ENCODE measurements around the gene TRIM38.
"Not testable (repeated sequence)": the region's sequence is repeated elsewhere in the genome, so short reads cannot be mapped to it uniquely, and the experiment has no call there.

The TRIM38 gene

GRCh38 chr6:25943887-25944286 is 18.7 kb upstream of the TRIM38 start:
- DNase-seq (ENCODE audit: low spot score), result no peak

- no peak for DNase-seq (ENCODE audit: low spot score)
Observed at GRCh38 chr6:25944688-25945574, 17.7 kb upstream of the TRIM38 start.

GRCh38 chr6:25945738-25946137 is 16.9 kb upstream of the TRIM38 start:
- DNase-seq (ENCODE audit: low spot score), result not testable (repeated sequence)

GRCh38 chr6:25946631-25947030 is 16.0 kb upstream of the TRIM38 start:
- no peak for DNase-seq (ENCODE audit: low spot score)

GRCh38 chr6:25947492-25947891 is 15.1 kb upstream of the TRIM38 start:
- DNase-seq (ENCODE audit: low spot score), result not testable (repeated sequence)

- no peak for DNase-seq (ENCODE audit: low spot score)
Observed at GRCh38 chr6:25949695-25950094, 12.9 kb upstream of the TRIM38 start.

GRCh38 chr6:25950297-25950696 is 12.3 kb upstream of the TRIM38 start:
- no peak for DNase-seq (ENCODE audit: low spot score)

GRCh38 chr6:25951296-25952032 is 11.1 kb upstream of the TRIM38 start:
- DNase-seq (ENCODE audit: low spot score), result no peak

- DNase-seq (ENCODE audit: low spot score), result no peak
Observed at GRCh38 chr6:25952535-25952934, 10.1 kb upstream of the TRIM38 start.

- no peak for DNase-seq (ENCODE audit: low spot score)
Observed at GRCh38 chr6:25953733-25954132, 8.9 kb upstream of the TRIM38 start.

GRCh38 chr6:25954756-25955155 is 7.8 kb upstream of the TRIM38 start:
- no peak for DNase-seq (ENCODE audit: low spot score)

- DNase-seq (ENCODE audit: low spot score), result no peak
Observed at GRCh38 chr6:25956226-25956625, 6.4 kb upstream of the TRIM38 start.

GRCh38 chr6:25958700-25959162 is 3.9 kb upstream of the TRIM38 start:
- no peak for DNase-seq (ENCODE audit: low spot score)

GRCh38 chr6:25959890-25960536 is 2.6 kb upstream of the TRIM38 start:
- DNase-seq (ENCODE audit: low spot score), result no peak

- no peak for DNase-seq (ENCODE audit: low spot score)
Observed at GRCh38 chr6:25960734-25961133, 1.9 kb upstream of the TRIM38 start.

- DNase-seq (ENCODE audit: low spot score), result peak; percentile 44
Observed at GRCh38 chr6:25961619-25962148, 918 bp upstream of the TRIM38 start.

- DNase-seq (ENCODE audit: low spot score), result peak; percentile 43
Observed at GRCh38 chr6:25963426-25964123, 973 bp downstream of the TRIM38 start.

GRCh38 chr6:25965058-25965457 is 2.5 kb downstream of the TRIM38 start:
- no peak for DNase-seq (ENCODE audit: low spot score)

- DNase-seq (ENCODE audit: low spot score), result no peak
Observed at GRCh38 chr6:25966711-25967110, 4.1 kb downstream of the TRIM38 start.

- DNase-seq (ENCODE audit: low spot score), result no peak
Observed at GRCh38 chr6:25968769-25969168, 6.2 kb downstream of the TRIM38 start.

- DNase-seq (ENCODE audit: low spot score), result no peak
Observed at GRCh38 chr6:25971187-25971821, 8.7 kb downstream of the TRIM38 start.

Data from NAMALWA (cell line).